ENCODE measurements around the gene ABHD14A.

Gene ABHD14A

DNA sequence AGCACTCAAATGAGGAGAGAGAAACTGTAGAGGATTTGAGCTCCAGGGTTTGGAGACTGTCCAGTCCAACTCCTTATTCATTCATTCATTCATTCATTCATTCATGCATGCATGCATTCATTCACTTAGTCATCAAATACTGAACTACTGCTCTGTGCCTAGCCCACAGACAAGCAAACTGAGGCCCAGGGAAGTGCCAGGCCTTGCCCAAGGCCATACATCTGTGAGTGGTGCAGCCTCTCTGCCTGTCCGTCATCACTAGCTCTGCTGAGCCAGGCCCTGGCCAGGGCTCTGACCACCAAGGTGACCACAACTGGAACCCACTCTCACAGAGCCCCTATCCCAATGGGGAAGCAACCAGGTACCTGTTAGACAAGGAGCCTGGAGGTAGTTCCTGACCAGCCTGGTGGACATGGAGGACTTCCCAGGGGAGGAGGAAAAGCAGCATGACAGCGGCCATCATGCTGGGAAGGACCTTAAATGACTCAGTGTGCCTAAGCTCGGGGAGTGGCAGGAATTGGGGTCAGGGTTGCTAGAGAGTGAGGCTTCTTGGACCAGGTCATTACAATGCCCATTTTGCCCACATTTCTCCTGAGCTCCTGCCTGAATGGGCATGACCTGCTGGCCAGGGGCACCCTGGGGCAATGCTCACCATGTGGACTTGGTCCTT is 48.4 kb downstream of the ABHD14A start:
- H3K79me2 ChIP-seq (ENCODE audit: low read length) = no peaks in the 10 kb centered on the region
- peak overlapping the region; percentile 50 for H3K4me2 ChIP-seq (ENCODE audit: low read length)
- H3K9me3 ChIP-seq (ENCODE audit: insufficient read depth, low read length) = no peaks in the 10 kb centered on the region
- no peak overlapping the region for H3K27ac ChIP-seq (ENCODE audit: low read length)
- H3K4me1 ChIP-seq (ENCODE audit: low read length) = peaks cover 27% of the 10 kb centered on the region
- peak overlapping the region; percentile 58; the same call in 1 of the 2 replicates for H2AFZ ChIP-seq (ENCODE audit: low read depth, low read length)
- TF ChIP-seq EZH2phosphoT487 (IDR thresholded peaks at IDR 0.05; ENCODE audit: low read depth) = no peak
- TF ChIP-seq, protein P1, sequence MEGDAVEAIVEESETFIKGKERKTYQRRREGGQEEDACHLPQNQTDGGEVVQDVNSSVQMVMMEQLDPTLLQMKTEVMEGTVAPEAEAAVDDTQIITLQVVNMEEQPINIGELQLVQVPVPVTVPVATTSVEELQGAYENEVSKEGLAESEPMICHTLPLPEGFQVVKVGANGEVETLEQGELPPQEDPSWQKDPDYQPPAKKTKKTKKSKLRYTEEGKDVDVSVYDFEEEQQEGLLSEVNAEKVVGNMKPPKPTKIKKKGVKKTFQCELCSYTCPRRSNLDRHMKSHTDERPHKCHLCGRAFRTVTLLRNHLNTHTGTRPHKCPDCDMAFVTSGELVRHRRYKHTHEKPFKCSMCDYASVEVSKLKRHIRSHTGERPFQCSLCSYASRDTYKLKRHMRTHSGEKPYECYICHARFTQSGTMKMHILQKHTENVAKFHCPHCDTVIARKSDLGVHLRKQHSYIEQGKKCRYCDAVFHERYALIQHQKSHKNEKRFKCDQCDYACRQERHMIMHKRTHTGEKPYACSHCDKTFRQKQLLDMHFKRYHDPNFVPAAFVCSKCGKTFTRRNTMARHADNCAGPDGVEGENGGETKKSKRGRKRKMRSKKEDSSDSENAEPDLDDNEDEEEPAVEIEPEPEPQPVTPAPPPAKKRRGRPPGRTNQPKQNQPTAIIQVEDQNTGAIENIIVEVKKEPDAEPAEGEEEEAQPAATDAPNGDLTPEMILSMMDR (IDR thresholded peaks at IDR 0.05; ENCODE audit: low read depth, low read length) = no peak
- peak overlapping the region; percentile 8; the same call in 1 of the 2 replicates for H3K4me3 ChIP-seq (ENCODE audit: low read length)
- H3K27me3 ChIP-seq (ENCODE audit: low read depth, low read length) = peaks cover 7% of the 10 kb centered on the region; the same call in 1 of the 2 replicates
- no peaks in the 10 kb centered on the region for H3K36me3 ChIP-seq (replicated peaks; ENCODE audit: low read depth, low read length)
- no peaks in the 10 kb centered on the region for H4K20me1 ChIP-seq (ENCODE audit: insufficient read depth, low read length)
- peak overlapping the region; percentile 16; the same call in 1 of the 2 replicates for H3K9ac ChIP-seq (ENCODE audit: low read length)

DNA sequence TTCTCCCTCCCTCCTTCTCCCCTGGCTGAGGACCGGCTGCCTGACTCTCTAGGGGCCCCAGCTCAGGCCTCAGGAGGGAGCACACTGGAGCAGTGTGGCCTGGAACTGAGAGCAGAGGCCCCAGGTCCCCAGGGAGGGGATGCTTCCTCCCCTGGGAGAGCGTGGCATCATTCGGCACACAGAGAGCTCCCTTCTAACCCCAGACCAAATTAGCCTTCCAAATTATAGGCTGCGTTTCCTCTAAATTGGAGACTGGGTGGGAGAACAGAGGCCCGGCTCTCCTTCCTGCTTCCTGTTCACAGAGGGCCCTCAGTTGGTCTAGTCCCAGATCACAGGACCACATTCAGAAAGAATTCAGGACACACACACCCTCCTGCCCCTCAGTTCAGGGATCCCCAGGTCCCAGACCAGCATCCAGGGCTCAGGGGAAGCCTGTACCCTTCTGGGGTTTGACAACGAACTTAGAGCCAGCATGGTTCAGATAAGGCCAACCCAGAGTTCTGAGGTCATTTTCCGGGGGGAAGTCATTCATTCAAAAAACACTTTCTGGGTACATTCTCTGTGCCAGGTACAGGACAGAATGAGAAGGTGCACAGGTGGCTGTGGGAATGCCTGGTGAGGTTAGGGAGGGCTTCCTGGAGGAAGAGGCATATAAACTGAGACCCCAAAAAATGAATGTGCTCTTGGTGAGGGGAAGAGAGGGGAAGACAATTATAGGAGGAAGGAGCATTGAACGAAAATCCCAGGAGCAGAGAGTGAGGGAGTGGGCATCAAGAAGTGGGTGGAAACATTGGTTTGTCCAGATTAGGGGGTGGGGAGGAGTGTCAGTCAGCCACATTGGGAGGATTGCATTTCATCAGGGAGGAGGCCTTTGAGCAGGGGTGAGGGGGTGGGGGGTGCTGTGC is 49.2 kb downstream of the ABHD14A start:
- no peaks in the 10 kb centered on the region for H4K20me1 ChIP-seq (ENCODE audit: insufficient read depth, low read length)
- no peaks in the 10 kb centered on the region for H3K36me3 ChIP-seq (replicated peaks; ENCODE audit: low read depth, low read length)
- H2AFZ ChIP-seq (ENCODE audit: low read depth, low read length) = peak overlapping the region; percentile 58
- H3K9me3 ChIP-seq (ENCODE audit: insufficient read depth, low read length) = no peaks in the 10 kb centered on the region
- peak overlapping the region; percentile 16; the same call in 1 of the 2 replicates for H3K9ac ChIP-seq (ENCODE audit: low read length)
- peaks cover 27% of the 10 kb centered on the region for H3K4me1 ChIP-seq (ENCODE audit: low read length)
- no peak for TF ChIP-seq EZH2phosphoT487 (IDR thresholded peaks at IDR 0.05; ENCODE audit: low read depth)
- TF ChIP-seq, protein P1 (IDR thresholded peaks at IDR 0.05; ENCODE audit: low read depth, low read length) = no peak
- peaks cover 10% of the 10 kb centered on the region; the same call in 1 of the 2 replicates for H3K27me3 ChIP-seq (ENCODE audit: low read depth, low read length)
- no peaks in the 10 kb centered on the region for H3K79me2 ChIP-seq (ENCODE audit: low read length)
- H3K27ac ChIP-seq (ENCODE audit: low read length) = no peak overlapping the region
- peak overlapping the region; percentile 8; the same call in 1 of the 2 replicates for H3K4me3 ChIP-seq (ENCODE audit: low read length)
- H3K4me2 ChIP-seq (ENCODE audit: low read length) = peak overlapping the region; percentile 50

DNA sequence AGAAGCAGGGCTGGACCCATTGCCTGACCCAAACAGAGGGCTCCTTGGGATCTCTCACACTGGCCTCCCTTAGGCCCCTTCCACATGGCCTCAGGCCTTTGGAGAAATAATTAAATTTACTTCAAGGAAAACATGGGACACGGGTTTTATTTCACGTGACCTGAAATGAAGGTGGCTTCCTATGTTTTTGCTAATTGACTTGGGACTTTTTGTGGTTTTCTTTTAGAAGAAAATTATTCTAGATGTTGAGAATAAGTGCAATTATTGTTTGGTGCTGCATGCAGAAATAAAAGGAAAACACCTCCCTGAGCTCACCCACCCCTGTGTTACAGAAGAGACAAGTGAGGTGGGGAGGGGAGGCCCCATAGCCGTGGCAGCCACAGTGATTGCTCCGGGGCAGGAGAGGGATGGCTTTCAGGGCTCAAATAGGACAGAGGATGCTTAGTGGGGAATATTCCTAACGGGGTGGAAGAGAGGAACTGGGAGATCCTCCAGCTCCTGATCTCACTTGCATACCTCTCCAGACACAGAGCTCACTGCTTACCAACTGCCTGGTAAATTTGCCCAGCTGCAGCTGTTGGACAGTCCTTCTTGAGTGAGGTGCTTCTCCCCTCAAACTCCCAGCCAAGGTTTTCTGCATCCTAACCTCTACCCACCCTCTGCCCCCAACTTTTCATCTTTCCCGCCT is 50.0 kb downstream of the ABHD14A start:
- Histone ChIP-seq H3K79me2 (ENCODE audit: low read length) (no peaks in the 10 kb centered on the region), H3K9me3 (ENCODE audit: insufficient read depth, low read length) (no peaks in the 10 kb centered on the region), H3K4me2 (ENCODE audit: low read length) (no peak overlapping the region), H3K27me3 (ENCODE audit: low read depth, low read length) (peaks cover 10% of the 10 kb centered on the region; the same call in 1 of the 2 replicates), H3K4me1 (ENCODE audit: low read length) (peaks cover 27% of the 10 kb centered on the region), H3K36me3 (replicated peaks; ENCODE audit: low read depth, low read length) (no peaks in the 10 kb centered on the region), H3K4me3 (ENCODE audit: low read length) (no peak overlapping the region), H4K20me1 (ENCODE audit: insufficient read depth, low read length) (no peaks in the 10 kb centered on the region), H2AFZ (ENCODE audit: low read depth, low read length) (no peak overlapping the region), H3K27ac (ENCODE audit: low read length) (no peak overlapping the region), H3K9ac (ENCODE audit: low read length) (no peak overlapping the region)
- TF ChIP-seq, protein P1 (IDR thresholded peaks at IDR 0.05; ENCODE audit: low read depth, low read length) = no peak
- TF ChIP-seq EZH2phosphoT487 (IDR thresholded peaks at IDR 0.05; ENCODE audit: low read depth) = no peak

Data from OCI-LY3 (cell line).